ENCODE results near the gene SMIM31.

SMIM31 gene

DNA sequence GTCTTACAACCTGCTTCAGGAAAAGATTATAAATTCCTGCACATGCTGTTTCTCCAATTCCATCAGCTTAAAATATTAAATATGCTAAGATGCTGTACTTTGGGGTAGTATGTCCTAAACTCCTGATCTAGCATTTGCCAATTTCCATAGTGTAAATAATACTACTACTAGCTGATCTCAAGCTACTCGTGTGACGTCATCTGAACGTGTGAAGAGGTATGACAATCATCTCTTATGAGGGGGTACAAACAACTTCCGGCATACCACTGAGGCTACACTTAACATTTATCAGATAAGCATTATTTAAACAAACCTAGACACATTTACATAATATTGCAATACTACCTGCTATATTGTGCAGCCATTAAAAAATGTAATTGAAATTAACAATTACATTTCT, 70.7 kb downstream of the SMIM31 start:
- no peak for DNase-seq (ENCODE audit: low read depth)
- no peak overlapping the region for H3K4me3 ChIP-seq (ENCODE audit: low read length)
- TF ChIP-seq CTCF (conservative IDR thresholded peaks at IDR 0.05; ENCODE audit: low read length), result no peak

DNA sequence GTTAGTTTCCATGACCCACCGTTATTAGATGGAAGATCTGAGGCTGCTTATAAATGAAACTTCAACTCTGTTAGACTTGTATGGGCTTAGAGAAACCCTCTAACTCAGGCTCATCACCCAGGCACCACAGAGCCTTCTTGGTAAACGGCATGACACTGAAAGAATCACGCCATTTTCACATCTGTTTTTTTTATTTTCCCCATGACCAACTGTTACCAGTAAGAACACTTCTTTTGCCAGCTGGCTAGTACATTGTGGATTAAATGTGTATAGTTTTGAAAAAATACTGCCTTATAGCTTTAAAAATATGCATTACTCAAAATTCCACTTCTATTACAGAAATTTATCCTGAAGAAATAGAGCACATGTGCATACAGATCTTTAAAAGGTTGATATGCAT, 75.0 kb downstream of the SMIM31 start:
- H3K4me3 ChIP-seq (ENCODE audit: low read length), result no peak overlapping the region
- TF ChIP-seq CTCF (conservative IDR thresholded peaks at IDR 0.05; ENCODE audit: low read length), result no peak
- DNase-seq (ENCODE audit: low read depth), result no peak

GRCh38 chr4:164846566-164846965, 92.6 kb downstream of the SMIM31 start:
- no peak for TF ChIP-seq CTCF (conservative IDR thresholded peaks at IDR 0.05; ENCODE audit: low read length)
- no peak for DNase-seq (ENCODE audit: low read depth)
- H3K4me3 ChIP-seq (ENCODE audit: low read length), result no peak overlapping the region

DNA sequence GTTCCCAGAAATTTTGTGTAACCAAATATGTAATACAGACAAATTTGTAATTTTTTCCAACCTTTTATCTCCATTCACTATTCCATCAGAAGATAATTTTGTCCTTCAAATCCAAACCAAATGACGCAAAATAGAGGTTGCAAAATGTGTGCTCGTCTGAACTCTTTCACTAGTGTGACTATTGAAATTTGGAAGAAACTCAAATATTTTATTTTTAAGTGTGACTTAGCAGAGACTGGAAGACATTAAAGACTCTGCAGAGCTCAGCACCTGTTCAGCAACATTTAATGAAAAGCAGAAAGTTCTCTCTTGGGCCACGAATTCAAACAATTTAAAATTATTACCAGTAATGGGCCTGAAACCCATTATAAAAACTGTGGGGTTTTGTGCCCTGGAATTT, 93.1 kb downstream of the SMIM31 start:
- peak; percentile 19 for DNase-seq (ENCODE audit: low read depth)
- TF ChIP-seq CTCF (conservative IDR thresholded peaks at IDR 0.05; ENCODE audit: low read length), result no peak
- no peak overlapping the region for H3K4me3 ChIP-seq (ENCODE audit: low read length)

- DNase-seq (ENCODE audit: low read depth), result no peak
- no peak for TF ChIP-seq CTCF (conservative IDR thresholded peaks at IDR 0.05; ENCODE audit: low read length)
Observed at GRCh38 chr4:164847967-164848649, 94.2 kb downstream of the SMIM31 start.

More at GRCh38 chr4:164847967-164848649, 94.2 kb downstream of the SMIM31 start:
- no peak overlapping the region for H3K4me3 ChIP-seq (ENCODE audit: low read length)

All from AG10803 (cell line).